Mucosa of descending colon (tissue), 3 donors: ENCODE measurements around the gene TAF4B. TPM values are rescaled to one million over a fixed set of nuclear protein-coding genes. Genes with fewer than 3 reads are reported as not detected.

Source experiments
- ATAC-seq: fragments of 200-7000 bp; cut with Tn5 transposase; one replicate; pipeline ENCODE4 v1.9.1; 2020; ENCODE audit warnings: mild to moderate bottlenecking, moderate library complexity
- DNase-seq, 3 donors: peaks; one replicate each; pipeline ENCODE4 v3.0.0-alpha.2; 2020
- H3K36me3 ChIP-seq: fragments of 200-600 bp; one replicate; pipeline ENCODE4 v1.8.0; 2021; ENCODE audit warnings: low read depth, mild to moderate bottlenecking
- H3K4me1 ChIP-seq: fragments of 200-600 bp; one replicate; pipeline ENCODE4 v1.8.0; 2021; ENCODE audit warnings: low read depth, mild to moderate bottlenecking
- H3K4me3 ChIP-seq: fragments of 200-600 bp; one replicate; pipeline ENCODE4 v1.8.0; 2021; ENCODE audit warnings: mild to moderate bottlenecking
- H3K9me3 ChIP-seq: fragments of 200-600 bp; one replicate; pipeline ENCODE4 v1.8.0; 2021; ENCODE audit warnings: mild to moderate bottlenecking
- CTCF ChIP-seq: fragments of 200-600 bp; IDR thresholded peaks from one replicate; pipeline ENCODE4 v1.8.0; 2022; ENCODE audit warnings: antibody characterized with exemption, mild to moderate bottlenecking
- intact Hi-C, 2 donors: fragments of 100-400 bp; cut with DNase I in 1 of 2; cut with micrococcal nuclease in 1 of 2; formaldehyde crosslinking; loops; one replicate each; pipeline versions ENCODE4 v1.11.0 to v1.11.1; 2022; cut with DNase I, micrococcal nuclease
- total RNA-seq, 3 donors: library from RNA; stranded (reverse); fragmentation: NEBNext Ultra II Directional in 2 of 3; extraction: Animal tissue kit (Norgen Biotek cat#: 25700) in 2 of 3; gene quantifications; one replicate each; pipeline versions ENCODE4 v1.2.1 to v1.2.4, GENCODE V29; 2021 to 2023
- donor health status: DM: no; HTN: no; CAD: no; lungs with moderate emphysema.
- donor health status: DM: no; HTN: no; CAD: no.
- donor health status: DM: no; HTN: yes; CAD: no.

The TAF4B gene
- total RNA-seq, 3 donors from 2014 or later, result 3.4 to 4.1 (median 3.8) TPM

- intact Hi-C loops, result no loop called here
- no peak for TF ChIP-seq CTCF
- Histone ChIP-seq H3K4me3 (no peak overlapping the region), H3K4me1 (no peaks in the 10 kb centered on the region), H3K36me3 (no peaks in the 10 kb centered on the region), H3K9me3 (no peaks in the 10 kb centered on the region)
- ATAC-seq (no peak), DNase-seq (no peak)
Observed at GRCh38 chr18:26356045-26356785, 130.0 kb downstream of the TAF4B start.

- no peak for ATAC-seq
- no peaks in the 10 kb centered on the region for H3K9me3 ChIP-seq
- no peak for TF ChIP-seq CTCF
Observed at GRCh38 chr18:26357960-26358359, 131.7 kb downstream of the TAF4B start.

GRCh38 chr18:26362021-26362420 is 135.8 kb downstream of the TAF4B start:
- Histone ChIP-seq H3K9me3 (no peaks in the 10 kb centered on the region), H3K4me1 (no peaks in the 10 kb centered on the region), H3K36me3 (no peaks in the 10 kb centered on the region), H3K4me3 (no peak overlapping the region)
- intact Hi-C loops, result no loop called here
- no peak for TF ChIP-seq CTCF
- ATAC-seq (no peak), DNase-seq (no peak)

More at GRCh38 chr18:26357960-26358359, 131.7 kb downstream of the TAF4B start:
- Histone ChIP-seq H3K36me3 (no peaks in the 10 kb centered on the region), H3K4me1 (no peaks in the 10 kb centered on the region), H3K4me3 (no peak overlapping the region)
- no peak for DNase-seq
- intact Hi-C loops, result no loop called here

- no peak overlapping the region for H3K4me3 ChIP-seq
- intact Hi-C loops, result no loop called here
- no peak for DNase-seq
- H3K9me3 ChIP-seq, result no peaks in the 10 kb centered on the region
- no peaks in the 10 kb centered on the region for H3K4me1 ChIP-seq
- no peak for TF ChIP-seq CTCF
- no peak for ATAC-seq
- no peaks in the 10 kb centered on the region for H3K36me3 ChIP-seq
Observed at GRCh38 chr18:26367425-26367824, 141.2 kb downstream of the TAF4B start.

GRCh38 chr18:26370037-26370436 is 143.8 kb downstream of the TAF4B start:
- no peaks in the 10 kb centered on the region for H3K9me3 ChIP-seq
- no peaks in the 10 kb centered on the region for H3K4me1 ChIP-seq
- intact Hi-C loops, result no loop called here
- H3K4me3 ChIP-seq, result no peak overlapping the region
- DNase-seq (no peak), ATAC-seq (peak; percentile 54)
- TF ChIP-seq CTCF, result no peak
- H3K36me3 ChIP-seq, result no peaks in the 10 kb centered on the region
